Measurements from ENCODE around the gene HOXB2.

The HOXB2 gene

GRCh38 chr17:48588074-48588415 lies 43.1 kb upstream of the HOXB2 start:
- Histone ChIP-seq H3K4me1 (ENCODE audit: control insufficient read depth, insufficient read depth, low read length) (peaks cover 25% of the 10 kb centered on the region), H3K9ac (ENCODE audit: low read depth, low read length) (no peak overlapping the region), H3K27me3 (ENCODE audit: control insufficient read depth, insufficient read depth, low read length) (no peaks in the 10 kb centered on the region), H3K9me3 (replicated peaks; ENCODE audit: low read length) (no peaks in the 10 kb centered on the region), H3K4me3 (ENCODE audit: low read length) (no peak overlapping the region), H3K36me3 (ENCODE audit: insufficient read depth, low read length) (peaks cover 7% of the 10 kb centered on the region), H3K4me2 (ENCODE audit: low read length) (no peak overlapping the region)

- Histone ChIP-seq H3K36me3 (ENCODE audit: insufficient read depth, low read length) (peaks cover 7% of the 10 kb centered on the region), H3K4me2 (ENCODE audit: low read length) (peak overlapping the region; percentile 6), H3K4me3 (ENCODE audit: low read length) (no peak overlapping the region), H3K27me3 (ENCODE audit: control insufficient read depth, insufficient read depth, low read length) (no peaks in the 10 kb centered on the region), H3K9ac (ENCODE audit: low read depth, low read length) (peak overlapping the region; percentile 21), H3K4me1 (ENCODE audit: control insufficient read depth, insufficient read depth, low read length) (peaks cover 29% of the 10 kb centered on the region), H3K9me3 (replicated peaks; ENCODE audit: low read length) (no peaks in the 10 kb centered on the region)
These were observed 42.6 kb upstream of the HOXB2 start for GRCh38 chr17:48587276-48588073.

GRCh38 chr17:48586355-48587258 lies 41.7 kb upstream of the HOXB2 start:
- Histone ChIP-seq H3K4me1 (ENCODE audit: control insufficient read depth, insufficient read depth, low read length) (peaks cover 30% of the 10 kb centered on the region), H3K9me3 (replicated peaks; ENCODE audit: low read length) (no peaks in the 10 kb centered on the region), H3K9ac (ENCODE audit: low read depth, low read length) (peak overlapping the region; percentile 81), H3K4me3 (ENCODE audit: low read length) (peak overlapping the region; percentile 81), H3K27me3 (ENCODE audit: control insufficient read depth, insufficient read depth, low read length) (no peaks in the 10 kb centered on the region), H3K4me2 (ENCODE audit: low read length) (peak overlapping the region; percentile 91), H3K36me3 (ENCODE audit: insufficient read depth, low read length) (peaks cover 7% of the 10 kb centered on the region)

GRCh38 chr17:48584223-48584741 lies 39.4 kb upstream of the HOXB2 start:
- Histone ChIP-seq H3K4me2 (ENCODE audit: low read length) (no peak overlapping the region), H3K9me3 (replicated peaks; ENCODE audit: low read length) (no peaks in the 10 kb centered on the region), H3K9ac (ENCODE audit: low read depth, low read length) (no peak overlapping the region), H3K27me3 (ENCODE audit: control insufficient read depth, insufficient read depth, low read length) (no peaks in the 10 kb centered on the region), H3K4me3 (ENCODE audit: low read length) (no peak overlapping the region), H3K36me3 (ENCODE audit: insufficient read depth, low read length) (no peaks in the 10 kb centered on the region), H3K4me1 (ENCODE audit: control insufficient read depth, insufficient read depth, low read length) (peaks cover 35% of the 10 kb centered on the region)

- no peaks in the 10 kb centered on the region for H3K36me3 ChIP-seq (ENCODE audit: insufficient read depth, low read length)
- H3K4me3 ChIP-seq (ENCODE audit: low read length): no peak overlapping the region
- peaks cover 40% of the 10 kb centered on the region for H3K4me1 ChIP-seq (ENCODE audit: control insufficient read depth, insufficient read depth, low read length)
- H3K9me3 ChIP-seq (replicated peaks; ENCODE audit: low read length): no peaks in the 10 kb centered on the region
- H3K27me3 ChIP-seq (ENCODE audit: control insufficient read depth, insufficient read depth, low read length): no peaks in the 10 kb centered on the region
- no peak overlapping the region for H3K4me2 ChIP-seq (ENCODE audit: low read length)
- no peak overlapping the region for H3K9ac ChIP-seq (ENCODE audit: low read depth, low read length)
These were observed 38.9 kb upstream of the HOXB2 start for GRCh38 chr17:48583708-48584222.

GRCh38 chr17:48582750-48583069 lies 37.8 kb upstream of the HOXB2 start:
- Histone ChIP-seq H3K4me2 (ENCODE audit: low read length) (peak overlapping the region; percentile 89), H3K4me1 (ENCODE audit: control insufficient read depth, insufficient read depth, low read length) (peaks cover 39% of the 10 kb centered on the region), H3K4me3 (ENCODE audit: low read length) (peak overlapping the region; percentile 90), H3K27me3 (ENCODE audit: control insufficient read depth, insufficient read depth, low read length) (no peaks in the 10 kb centered on the region), H3K9me3 (replicated peaks; ENCODE audit: low read length) (no peaks in the 10 kb centered on the region), H3K36me3 (ENCODE audit: insufficient read depth, low read length) (no peaks in the 10 kb centered on the region), H3K9ac (ENCODE audit: low read depth, low read length) (peak overlapping the region; percentile 92)

- Histone ChIP-seq H3K4me1 (ENCODE audit: control insufficient read depth, insufficient read depth, low read length) (peaks cover 27% of the 10 kb centered on the region), H3K9ac (ENCODE audit: low read depth, low read length) (no peak overlapping the region)
These were observed 35.0 kb upstream of the HOXB2 start for GRCh38 chr17:48579760-48580554.

GRCh38 chr17:48579471-48579759 lies 34.5 kb upstream of the HOXB2 start:
- Histone ChIP-seq H3K9ac (ENCODE audit: low read depth, low read length) (no peak overlapping the region), H3K36me3 (ENCODE audit: insufficient read depth, low read length) (peaks cover 8% of the 10 kb centered on the region), H3K4me1 (ENCODE audit: control insufficient read depth, insufficient read depth, low read length) (peaks cover 26% of the 10 kb centered on the region), H3K27me3 (ENCODE audit: control insufficient read depth, insufficient read depth, low read length) (no peaks in the 10 kb centered on the region), H3K4me3 (ENCODE audit: low read length) (no peak overlapping the region), H3K9me3 (replicated peaks; ENCODE audit: low read length) (no peaks in the 10 kb centered on the region), H3K4me2 (ENCODE audit: low read length) (peak overlapping the region; percentile 100)

More at GRCh38 chr17:48579760-48580554, 35.0 kb upstream of the HOXB2 start:
- H3K4me2 ChIP-seq (ENCODE audit: low read length): no peak overlapping the region
- peak overlapping the region; percentile 90 for H3K4me3 ChIP-seq (ENCODE audit: low read length)
- no peaks in the 10 kb centered on the region for H3K27me3 ChIP-seq (ENCODE audit: control insufficient read depth, insufficient read depth, low read length)
- H3K36me3 ChIP-seq (ENCODE audit: insufficient read depth, low read length): peaks cover 4% of the 10 kb centered on the region
- no peaks in the 10 kb centered on the region for H3K9me3 ChIP-seq (replicated peaks; ENCODE audit: low read length)

- peak overlapping the region; percentile 87 for H3K9ac ChIP-seq (ENCODE audit: low read depth, low read length)
- no peaks in the 10 kb centered on the region for H3K27me3 ChIP-seq (ENCODE audit: control insufficient read depth, insufficient read depth, low read length)
- H3K36me3 ChIP-seq (ENCODE audit: insufficient read depth, low read length): peaks cover 8% of the 10 kb centered on the region
- peaks cover 26% of the 10 kb centered on the region for H3K4me1 ChIP-seq (ENCODE audit: control insufficient read depth, insufficient read depth, low read length)
- H3K4me3 ChIP-seq (ENCODE audit: low read length): peak overlapping the region; percentile 87
- H3K9me3 ChIP-seq (replicated peaks; ENCODE audit: low read length): no peaks in the 10 kb centered on the region
- peak overlapping the region; percentile 100 for H3K4me2 ChIP-seq (ENCODE audit: low read length)
These were observed 33.9 kb upstream of the HOXB2 start for GRCh38 chr17:48578616-48579470.

- H3K9me3 ChIP-seq (replicated peaks; ENCODE audit: low read length): no peaks in the 10 kb centered on the region
- H3K4me1 ChIP-seq (ENCODE audit: control insufficient read depth, insufficient read depth, low read length): peaks cover 25% of the 10 kb centered on the region
- no peaks in the 10 kb centered on the region for H3K27me3 ChIP-seq (ENCODE audit: control insufficient read depth, insufficient read depth, low read length)
- peaks cover 8% of the 10 kb centered on the region for H3K36me3 ChIP-seq (ENCODE audit: insufficient read depth, low read length)
- H3K4me3 ChIP-seq (ENCODE audit: low read length): peak within 1 kb of the TSS; percentile 87
- peak within 1 kb of the TSS; percentile 87 for H3K9ac ChIP-seq (ENCODE audit: low read depth, low read length)
- peak within 1 kb of the TSS; percentile 100 for H3K4me2 ChIP-seq (ENCODE audit: low read length)
These were observed 33.2 kb upstream of the HOXB2 start, which contains the start of gene HOXB4 for GRCh38 chr17:48577946-48578615. HOXB4 (minus strand) TSS chr17:48578350; CDS start chr17:48578319, 31 bp downstream.

Measured in skeletal muscle satellite cell (primary cell).